ENCODE results near the gene HDDC3.
"Not testable (repeated sequence)": the region's sequence is repeated elsewhere in the genome, so short reads cannot be mapped to it uniquely, and the experiment has no call there.

The HDDC3 gene

GRCh38 chr15:90911906-90912769 lies 20.2 kb downstream of the HDDC3 start:
- DNase-seq (ENCODE audit: extremely low read depth, low read depth): no peak
- no peak for TF ChIP-seq CTCF (IDR thresholded peaks at IDR 0.05; ENCODE audit: low read depth, low read length)

DNA sequence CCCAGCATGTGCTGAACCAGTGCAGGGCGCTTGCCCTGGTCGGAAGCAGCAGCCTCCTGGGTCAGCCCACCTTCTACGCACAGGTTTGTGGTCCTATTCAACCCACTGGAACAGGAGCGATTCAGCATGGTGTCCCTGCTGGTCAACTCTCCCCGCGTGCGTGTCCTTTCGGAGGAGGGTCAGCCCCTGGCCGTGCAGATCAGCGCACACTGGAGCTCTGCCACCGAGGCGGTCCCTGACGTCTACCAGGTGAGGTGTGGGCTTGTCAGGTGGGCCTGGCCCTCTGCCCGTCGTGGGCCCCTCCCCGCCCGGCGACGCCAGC lies 21.1 kb downstream of the HDDC3 start:
- no peak for DNase-seq (ENCODE audit: extremely low read depth, low read depth)
- TF ChIP-seq CTCF (IDR thresholded peaks at IDR 0.05; ENCODE audit: low read depth, low read length): no peak

GRCh38 chr15:90910441-90911301 lies 21.7 kb downstream of the HDDC3 start:
- TF ChIP-seq CTCF (IDR thresholded peaks at IDR 0.05; ENCODE audit: low read depth, low read length): no peak
- no peak for DNase-seq (ENCODE audit: extremely low read depth, low read depth)

GRCh38 chr15:90909976-90910375 lies 22.4 kb downstream of the HDDC3 start:
- no peak for TF ChIP-seq CTCF (IDR thresholded peaks at IDR 0.05; ENCODE audit: low read depth, low read length)
- DNase-seq (ENCODE audit: extremely low read depth, low read depth): no peak

GRCh38 chr15:90909449-90909848 lies 22.9 kb downstream of the HDDC3 start:
- DNase-seq (ENCODE audit: extremely low read depth, low read depth): not testable (repeated sequence)

- no peak for TF ChIP-seq CTCF (IDR thresholded peaks at IDR 0.05; ENCODE audit: low read depth, low read length)
- no peak for DNase-seq (ENCODE audit: extremely low read depth, low read depth)
Measured at GRCh38 chr15:90907838-90908507, 24.4 kb downstream of the HDDC3 start.

GRCh38 chr15:90907051-90907660 lies 25.2 kb downstream of the HDDC3 start:
- TF ChIP-seq CTCF (IDR thresholded peaks at IDR 0.05; ENCODE audit: low read depth, low read length): no peak
- DNase-seq (ENCODE audit: extremely low read depth, low read depth): no peak
